HG03571 (cell line): ENCODE measurements around the gene LSR.

Source experiments
- ATAC-seq: cut with Tn5 transposase; IDR thresholded peaks from one replicate; pipeline ENCODE4 v1.9.1; 2021; ENCODE audit not compliant: unreplicated experiment

Gene LSR

GRCh38 chr19:35298561-35298972, 49.8 kb downstream of the LSR start:
- ATAC-seq = no peak

GRCh38 chr19:35299523-35300338, 50.9 kb downstream of the LSR start:
- ATAC-seq = no peak

- ATAC-seq = no peak
These were observed 51.5 kb downstream of the LSR start for GRCh38 chr19:35300339-35300649.

GRCh38 chr19:35301961-35302360, 53.2 kb downstream of the LSR start:
- no peak for ATAC-seq

GRCh38 chr19:35302446-35302845, 53.6 kb downstream of the LSR start:
- no peak for ATAC-seq

GRCh38 chr19:35303357-35303915, 54.6 kb downstream of the LSR start:
- ATAC-seq = no peak

- no peak for ATAC-seq
These were observed 55.2 kb downstream of the LSR start for GRCh38 chr19:35304036-35304435.

- ATAC-seq = no peak
These were observed 56.4 kb downstream of the LSR start for GRCh38 chr19:35305181-35305580.

- ATAC-seq = no peak
These were observed 57.9 kb downstream of the LSR start for GRCh38 chr19:35306473-35307246.

GRCh38 chr19:35307931-35308330, 59.1 kb downstream of the LSR start:
- no peak for ATAC-seq

GRCh38 chr19:35308910-35309309, 60.1 kb downstream of the LSR start:
- ATAC-seq = no peak

GRCh38 chr19:35309481-35310279, 60.9 kb downstream of the LSR start:
- ATAC-seq = no peak

GRCh38 chr19:35310331-35310730, 61.5 kb downstream of the LSR start:
- ATAC-seq = no peak

- ATAC-seq = no peak
These were observed 62.1 kb downstream of the LSR start for GRCh38 chr19:35310811-35311465.

GRCh38 chr19:35311901-35312665, 63.3 kb downstream of the LSR start:
- no peak for ATAC-seq

- ATAC-seq = no peak
These were observed 64.8 kb downstream of the LSR start for GRCh38 chr19:35313587-35313986.

- ATAC-seq = no peak
These were observed 65.2 kb downstream of the LSR start for GRCh38 chr19:35314031-35314430.

- ATAC-seq = no peak
These were observed 66.2 kb downstream of the LSR start for GRCh38 chr19:35314858-35315470.

- no peak for ATAC-seq
These were observed 67.1 kb downstream of the LSR start for GRCh38 chr19:35315883-35316282.

GRCh38 chr19:35316560-35316959, 67.8 kb downstream of the LSR start:
- no peak for ATAC-seq
